HG03521 (cell line): Measurements from ENCODE around the gene MELTF.
"Not testable (repeated sequence)": the region's sequence is repeated elsewhere in the genome, so short reads cannot be mapped to it uniquely, and the experiment has no call there.

Source experiments
- ATAC-seq: cut with Tn5 transposase; IDR thresholded peaks from one replicate; pipeline ENCODE4 v1.9.1; 2021; ENCODE audit warnings: mild to moderate bottlenecking, moderate library complexity; ENCODE audit not compliant: unreplicated experiment

MELTF gene

GRCh38 chr3:197029511-197030167, at the start of gene MELTF:
Gene MELTF, minus strand, starts transcription at chr3:197029817. Its CDS starts 115 bp downstream, at chr3:197029702.
- ATAC-seq: peak; percentile 81

GRCh38 chr3:197076415-197076814, 46.8 kb upstream of the MELTF start:
- no peak for ATAC-seq

- no peak for ATAC-seq
Observed at GRCh38 chr3:197068077-197068476, 38.5 kb upstream of the MELTF start.

- no peak for ATAC-seq
Observed at GRCh38 chr3:197064771-197065170, 35.2 kb upstream of the MELTF start.

- ATAC-seq: no peak
Observed at GRCh38 chr3:197062446-197062845, 32.8 kb upstream of the MELTF start.

- not testable (repeated sequence) for ATAC-seq
Observed at GRCh38 chr3:197051637-197052036, 22.0 kb upstream of the MELTF start.

- ATAC-seq: no peak
Observed at GRCh38 chr3:197050511-197050910, 20.9 kb upstream of the MELTF start.

GRCh38 chr3:197042539-197042938, 12.9 kb upstream of the MELTF start:
- ATAC-seq: no peak

GRCh38 chr3:197041875-197042488, 12.4 kb upstream of the MELTF start:
- no peak for ATAC-seq

- ATAC-seq: no peak
Observed at GRCh38 chr3:197040658-197041057, 11.0 kb upstream of the MELTF start.

GRCh38 chr3:197038679-197039462, 9.3 kb upstream of the MELTF start:
- ATAC-seq: no peak

GRCh38 chr3:197035577-197035976, 6.0 kb upstream of the MELTF start:
- no peak for ATAC-seq

GRCh38 chr3:197034778-197035177, 5.2 kb upstream of the MELTF start:
- not testable (repeated sequence) for ATAC-seq

- not testable (repeated sequence) for ATAC-seq
Observed at GRCh38 chr3:197033764-197034163, 4.1 kb upstream of the MELTF start.

GRCh38 chr3:197031315-197032285, 2.0 kb upstream of the MELTF start:
- ATAC-seq: no peak

GRCh38 chr3:197030379-197031314, 1.0 kb upstream of the MELTF start:
- no peak for ATAC-seq

- no peak for ATAC-seq
Observed at GRCh38 chr3:197028728-197029510, 698 bp downstream of the MELTF start.

- no peak for ATAC-seq
Observed at GRCh38 chr3:197027896-197028727, 1.5 kb downstream of the MELTF start.
